Right lobe of liver (tissue), 4 donors: ENCODE data around the gene NDRG2.

Experiments used
- POLR2A ChIP-seq: fragments of 450-650 bp; IDR thresholded peaks from one replicate; pipeline ENCODE4 v1.6.1; 2017; ENCODE audit warnings: antibody characterized with exemption, mild to moderate bottlenecking
- TF ChIP-seq, protein P1 (sequence below), 4 donors: fragments of 200-600 bp in 3 of 4; fragments of 450-650 bp in 1 of 4; IDR thresholded peaks; one replicate each; pipeline versions ENCODE4 v1.5.1 to v1.8.0; 2016 to 2022; ENCODE audit warnings: antibody characterized with exemption in 4 of 4, mild to moderate bottlenecking in 2 of 4
- donor health status: DM: no; HTN: no; CAD: no.
- donor health status: DM: no; HTN: no; CAD: no.
- donor health status: DM: no; HTN: yes; CAD: no.

DNA sequence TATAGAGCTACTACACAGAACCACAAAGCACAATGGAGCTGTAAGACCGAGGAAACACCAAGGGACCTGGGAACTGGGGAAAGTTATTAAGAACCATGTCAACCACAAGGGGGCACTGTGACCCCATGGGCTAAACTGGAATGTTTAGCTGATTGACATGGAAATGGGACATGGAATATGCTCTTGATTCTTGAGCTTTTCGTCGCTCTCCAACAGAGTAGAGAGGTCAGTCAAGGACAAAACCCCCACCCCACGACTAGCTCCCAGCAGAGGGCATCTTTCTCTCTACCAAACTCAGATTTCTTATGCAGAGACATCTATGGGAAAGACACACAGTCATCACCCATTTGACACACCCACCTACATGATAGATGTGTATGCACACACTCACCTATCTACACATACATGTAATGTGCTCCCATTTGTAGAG lies 10.1 kb downstream of the NDRG2 start:
- TF ChIP-seq, protein P1, sequence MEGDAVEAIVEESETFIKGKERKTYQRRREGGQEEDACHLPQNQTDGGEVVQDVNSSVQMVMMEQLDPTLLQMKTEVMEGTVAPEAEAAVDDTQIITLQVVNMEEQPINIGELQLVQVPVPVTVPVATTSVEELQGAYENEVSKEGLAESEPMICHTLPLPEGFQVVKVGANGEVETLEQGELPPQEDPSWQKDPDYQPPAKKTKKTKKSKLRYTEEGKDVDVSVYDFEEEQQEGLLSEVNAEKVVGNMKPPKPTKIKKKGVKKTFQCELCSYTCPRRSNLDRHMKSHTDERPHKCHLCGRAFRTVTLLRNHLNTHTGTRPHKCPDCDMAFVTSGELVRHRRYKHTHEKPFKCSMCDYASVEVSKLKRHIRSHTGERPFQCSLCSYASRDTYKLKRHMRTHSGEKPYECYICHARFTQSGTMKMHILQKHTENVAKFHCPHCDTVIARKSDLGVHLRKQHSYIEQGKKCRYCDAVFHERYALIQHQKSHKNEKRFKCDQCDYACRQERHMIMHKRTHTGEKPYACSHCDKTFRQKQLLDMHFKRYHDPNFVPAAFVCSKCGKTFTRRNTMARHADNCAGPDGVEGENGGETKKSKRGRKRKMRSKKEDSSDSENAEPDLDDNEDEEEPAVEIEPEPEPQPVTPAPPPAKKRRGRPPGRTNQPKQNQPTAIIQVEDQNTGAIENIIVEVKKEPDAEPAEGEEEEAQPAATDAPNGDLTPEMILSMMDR (IDR thresholded peaks at IDR 0.05): peak; percentile 90 to 97 (median 94)
- TF ChIP-seq POLR2A: no peak
